GM10266 (cell line): Measurements from ENCODE around the gene DPYSL4.

Source experiments
- DNase-seq: peaks from one replicate; pipeline ENCODE4 v3.0.0; 2012; ENCODE audit errors: extremely low spot score
- TF ChIP-seq, protein P1 (sequence below): IDR thresholded peaks from 2 replicates; pipeline ENCODE4 v1.5.1; 2012; ENCODE audit warnings: mild to moderate bottlenecking, low read depth; ENCODE audit not compliant: control insufficient read depth, insufficient read depth; ENCODE audit errors: missing control alignments

The DPYSL4 gene

DNA sequence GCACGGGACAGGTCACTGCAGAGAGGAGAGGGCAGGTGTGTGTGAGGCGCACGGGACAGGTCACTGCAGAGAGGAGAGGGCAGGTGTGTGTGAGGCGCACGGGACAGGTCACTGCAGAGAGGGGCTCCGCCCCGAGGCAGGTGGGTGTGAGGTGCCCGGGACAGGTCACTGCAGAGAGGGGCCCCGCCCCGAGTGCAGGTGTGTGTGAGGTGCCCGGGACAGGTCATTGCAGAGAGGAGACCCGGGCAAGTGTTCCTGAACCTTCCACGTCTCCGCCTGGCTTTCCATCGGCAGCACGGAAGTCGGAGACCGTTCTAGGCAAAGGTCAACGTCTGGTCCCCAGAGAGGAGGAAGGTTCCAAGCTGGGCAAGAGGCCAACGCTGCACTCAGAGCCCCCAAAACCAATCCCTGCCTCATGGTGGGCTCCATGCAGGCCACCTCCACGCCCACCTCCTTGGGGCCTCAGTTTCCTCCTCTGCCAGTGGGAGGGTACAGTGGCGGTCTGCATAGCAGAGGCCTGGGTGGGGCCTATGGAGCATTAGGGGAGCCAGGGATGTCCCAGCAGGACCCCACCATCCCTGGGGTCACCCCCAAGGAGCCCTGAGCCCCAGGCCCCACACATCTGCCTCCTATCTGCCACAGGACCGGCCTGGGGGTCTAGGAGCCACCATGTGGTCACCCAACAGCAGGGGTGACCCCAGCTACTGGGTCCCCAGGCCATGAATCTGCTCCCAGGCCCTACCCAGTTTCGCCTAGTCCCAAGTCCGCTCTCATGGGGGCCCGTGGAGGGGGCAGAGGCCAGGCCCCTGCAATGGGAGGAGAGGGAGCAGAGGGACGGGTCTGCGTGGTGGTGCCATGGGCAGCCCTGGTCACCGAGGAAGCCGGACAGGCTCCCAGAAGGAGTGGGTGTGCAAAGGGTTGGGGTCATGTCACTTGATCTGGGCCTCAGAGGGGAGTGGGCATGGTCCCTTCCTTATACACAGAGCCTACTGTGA, 64.0 kb downstream of the DPYSL4 start:
- DNase-seq: no peak
- TF ChIP-seq, protein P1, sequence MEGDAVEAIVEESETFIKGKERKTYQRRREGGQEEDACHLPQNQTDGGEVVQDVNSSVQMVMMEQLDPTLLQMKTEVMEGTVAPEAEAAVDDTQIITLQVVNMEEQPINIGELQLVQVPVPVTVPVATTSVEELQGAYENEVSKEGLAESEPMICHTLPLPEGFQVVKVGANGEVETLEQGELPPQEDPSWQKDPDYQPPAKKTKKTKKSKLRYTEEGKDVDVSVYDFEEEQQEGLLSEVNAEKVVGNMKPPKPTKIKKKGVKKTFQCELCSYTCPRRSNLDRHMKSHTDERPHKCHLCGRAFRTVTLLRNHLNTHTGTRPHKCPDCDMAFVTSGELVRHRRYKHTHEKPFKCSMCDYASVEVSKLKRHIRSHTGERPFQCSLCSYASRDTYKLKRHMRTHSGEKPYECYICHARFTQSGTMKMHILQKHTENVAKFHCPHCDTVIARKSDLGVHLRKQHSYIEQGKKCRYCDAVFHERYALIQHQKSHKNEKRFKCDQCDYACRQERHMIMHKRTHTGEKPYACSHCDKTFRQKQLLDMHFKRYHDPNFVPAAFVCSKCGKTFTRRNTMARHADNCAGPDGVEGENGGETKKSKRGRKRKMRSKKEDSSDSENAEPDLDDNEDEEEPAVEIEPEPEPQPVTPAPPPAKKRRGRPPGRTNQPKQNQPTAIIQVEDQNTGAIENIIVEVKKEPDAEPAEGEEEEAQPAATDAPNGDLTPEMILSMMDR: no peak

DNA sequence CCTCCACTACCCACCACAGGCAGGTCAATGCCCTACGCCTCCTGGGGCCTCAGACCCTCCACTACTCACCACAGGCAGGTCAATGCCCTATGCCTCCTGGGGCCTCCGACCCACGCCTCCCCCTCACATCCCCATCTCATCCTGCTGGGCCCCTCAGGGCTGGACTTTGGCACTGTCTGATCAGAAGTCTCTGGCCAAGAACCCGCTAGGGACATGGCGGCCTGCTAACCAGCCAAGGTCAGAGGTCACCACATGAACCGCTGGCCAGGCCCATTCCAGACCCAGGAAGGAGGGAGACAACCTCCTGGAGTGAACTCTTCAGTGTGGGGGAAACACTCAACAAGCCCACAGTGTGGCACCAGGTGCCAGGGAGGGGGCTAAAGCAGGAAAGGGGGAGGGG, 65.2 kb downstream of the DPYSL4 start:
- DNase-seq: no peak
- TF ChIP-seq, protein P1: no peak

DNA sequence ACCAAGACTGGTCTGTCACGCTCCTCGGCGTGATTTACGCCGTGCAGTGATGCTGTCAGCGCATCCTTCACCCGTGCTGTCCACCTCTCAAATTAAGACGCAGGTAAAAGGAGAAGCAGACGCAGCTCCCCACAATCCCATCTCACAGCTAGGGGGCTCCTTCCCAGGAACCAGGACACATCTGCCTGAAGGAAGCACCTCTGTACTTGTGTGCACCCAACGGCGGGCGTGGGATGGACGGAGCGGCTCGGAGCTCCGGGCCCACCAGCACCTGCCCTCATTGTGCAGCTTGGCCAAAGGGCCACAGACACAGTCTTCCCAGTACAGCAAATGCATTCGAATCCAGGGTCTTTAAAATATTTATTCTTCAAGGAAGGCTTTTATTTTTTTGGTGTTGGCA, 65.7 kb downstream of the DPYSL4 start:
- DNase-seq: no peak
- TF ChIP-seq, protein P1: no peak

DNA sequence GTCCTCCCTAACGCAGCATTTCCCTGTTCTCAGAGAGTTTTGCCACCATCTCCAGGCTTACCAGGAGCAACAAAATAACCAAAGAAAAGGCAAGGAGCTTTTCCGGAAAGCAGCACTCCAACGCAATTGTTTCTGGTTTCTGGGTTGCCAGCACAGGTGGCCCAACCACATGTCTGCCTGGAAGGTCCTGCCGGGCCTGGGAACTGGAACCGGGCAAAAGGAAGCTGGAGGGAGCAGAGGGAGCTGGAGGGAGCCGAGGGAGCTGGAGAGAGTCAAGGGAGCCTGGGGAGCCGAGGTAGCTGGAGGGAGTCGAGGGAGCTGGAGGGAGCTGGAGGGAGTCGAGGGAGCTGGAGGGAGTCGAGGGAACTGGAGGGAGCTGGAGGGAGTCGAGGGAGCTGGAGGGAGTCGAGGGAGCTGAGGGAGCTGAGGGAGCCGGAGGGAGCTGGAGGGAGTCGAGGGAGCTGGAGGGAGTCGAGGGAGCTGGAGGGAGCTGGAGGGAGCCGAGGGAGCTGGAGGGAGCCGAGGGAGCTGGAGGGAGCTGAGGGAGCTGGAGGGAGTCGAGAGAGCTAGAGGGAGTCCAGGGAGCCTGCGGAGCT, 66.4 kb downstream of the DPYSL4 start:
- DNase-seq: no peak

DNA sequence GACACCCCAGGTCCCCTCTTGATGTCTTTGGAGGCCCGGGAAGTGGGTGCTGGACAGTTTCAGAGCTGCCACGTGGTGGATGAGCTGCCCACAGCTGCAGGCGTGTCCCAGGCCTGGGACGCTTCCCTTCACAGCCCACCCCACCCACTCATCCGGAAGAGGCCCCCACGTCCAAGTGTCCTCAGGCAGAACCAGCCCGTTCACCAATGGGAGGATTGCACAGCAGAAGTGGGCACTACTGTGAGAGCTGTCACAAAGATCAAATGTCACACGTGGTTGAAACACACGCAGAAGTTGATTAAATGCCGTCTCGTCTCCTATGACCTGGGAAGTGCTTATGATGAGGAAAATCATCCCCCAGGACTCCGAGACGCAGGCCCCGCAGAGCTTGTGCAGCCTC, 68.1 kb downstream of the DPYSL4 start:
- no peak for DNase-seq
- TF ChIP-seq, protein P1: no peak

More for the DNA sequence above, 66.4 kb downstream of the DPYSL4 start:
- TF ChIP-seq, protein P1: no peak
